SK-N-MC (cell line): ENCODE data around the gene C9orf152.

ENCODE experiments used
- DNase-seq: peaks from one replicate; pipeline ENCODE4 v3.0.0-alpha.2; 2011; ENCODE audit warnings: low read depth, low spot score
- H3K27ac ChIP-seq: fragments of 200-600 bp; sonication (generic); 2 replicates; pipeline ENCODE4 v1.5.1; 2016; ENCODE audit warnings: mixed run types
- H3K36me3 ChIP-seq: fragments of 200-600 bp; sonication (generic); 2 replicates; pipeline ENCODE4 v1.6.1; 2017; ENCODE audit warnings: antibody characterized with exemption, low read length, mixed read lengths; ENCODE audit not compliant: insufficient read depth
- H3K4me3 ChIP-seq: fragments of 200-600 bp; sonication (generic); 2 replicates; pipeline ENCODE4 v1.5.1; 2016
- H3K9ac ChIP-seq: fragments of 200-600 bp; sonication (generic); 2 replicates; pipeline ENCODE4 v1.8.0; 2017; ENCODE audit warnings: mixed run types, mixed read lengths; ENCODE audit not compliant: insufficient read length
- H3K9me3 ChIP-seq: fragments of 200-600 bp; sonication (generic); 2 replicates; pipeline ENCODE4 v1.6.1; 2017; ENCODE audit warnings: low read depth, mild to moderate bottlenecking, antibody characterized with exemption, low read length, moderate library complexity, mixed read lengths
- EZH2 ChIP-seq: fragments of 200-600 bp; sonication (generic); IDR thresholded peaks from one replicate; pipeline ENCODE4 v1.6.1; 2017; ENCODE audit warnings: antibody characterized with exemption
- FOXP2 ChIP-seq: optimal IDR thresholded peaks from 2 replicates; pipeline ENCODE3; 2011; ENCODE audit warnings: mild to moderate bottlenecking, moderate library complexity; ENCODE audit not compliant: insufficient read depth; ENCODE audit errors: extremely low read length, control extremely low read depth
- POLR2AphosphoS5 ChIP-seq: IDR thresholded peaks from 2 replicates; pipeline ENCODE4 v1.6.1; 2012; ENCODE audit warnings: mild to moderate bottlenecking, low read depth, low read length, borderline replicate concordance

The C9orf152 gene

GRCh38 chr9:110188991-110189390 is 19.0 kb downstream of the C9orf152 start:
- no peak overlapping the region for H3K9ac ChIP-seq
- no peak overlapping the region for H3K27ac ChIP-seq
- H3K36me3 ChIP-seq = no peaks in the 10 kb centered on the region
- no peaks in the 10 kb centered on the region for H3K9me3 ChIP-seq
- no peak overlapping the region for H3K4me3 ChIP-seq
- TF ChIP-seq POLR2AphosphoS5 (no peak), EZH2 (no peak), FOXP2 (no peak)
- no peak for DNase-seq

- Histone ChIP-seq H3K9me3 (no peaks in the 10 kb centered on the region), H3K9ac (no peak overlapping the region), H3K4me3 (no peak overlapping the region), H3K27ac (no peak overlapping the region), H3K36me3 (no peaks in the 10 kb centered on the region)
- DNase-seq = no peak
- TF ChIP-seq POLR2AphosphoS5 = no peak
- TF ChIP-seq FOXP2 = no peak
- no peak for TF ChIP-seq EZH2
Observed at GRCh38 chr9:110188101-110188500, 19.9 kb downstream of the C9orf152 start.

- TF ChIP-seq EZH2 (no peak), FOXP2 (no peak), POLR2AphosphoS5 (no peak)
- Histone ChIP-seq H3K36me3 (no peaks in the 10 kb centered on the region), H3K4me3 (no peak overlapping the region), H3K27ac (no peak overlapping the region), H3K9ac (no peak overlapping the region), H3K9me3 (no peaks in the 10 kb centered on the region)
- no peak for DNase-seq
Observed at GRCh38 chr9:110187126-110187525, 20.8 kb downstream of the C9orf152 start.

- no peak for DNase-seq
- TF ChIP-seq POLR2AphosphoS5 (no peak), EZH2 (no peak), FOXP2 (no peak)
- H3K4me3 ChIP-seq = no peak overlapping the region
- no peaks in the 10 kb centered on the region for H3K36me3 ChIP-seq
- no peaks in the 10 kb centered on the region for H3K9me3 ChIP-seq
- H3K9ac ChIP-seq = no peak overlapping the region
- H3K27ac ChIP-seq = no peak overlapping the region
Observed at GRCh38 chr9:110186254-110186653, 21.7 kb downstream of the C9orf152 start.

- DNase-seq = no peak
- no peak overlapping the region for H3K27ac ChIP-seq
- TF ChIP-seq EZH2 (no peak), POLR2AphosphoS5 (no peak), FOXP2 (no peak)
- H3K9ac ChIP-seq = no peak overlapping the region
- H3K36me3 ChIP-seq = no peaks in the 10 kb centered on the region
- no peak overlapping the region for H3K4me3 ChIP-seq
- no peaks in the 10 kb centered on the region for H3K9me3 ChIP-seq
Observed at GRCh38 chr9:110185806-110186205, 22.2 kb downstream of the C9orf152 start.

- no peaks in the 10 kb centered on the region for H3K9me3 ChIP-seq
- no peaks in the 10 kb centered on the region for H3K36me3 ChIP-seq
- TF ChIP-seq EZH2 = no peak
- no peak for TF ChIP-seq FOXP2
- H3K27ac ChIP-seq = no peak overlapping the region
- DNase-seq = peak; percentile 51
- no peak overlapping the region for H3K9ac ChIP-seq
- no peak overlapping the region for H3K4me3 ChIP-seq
Observed at GRCh38 chr9:110183208-110184145, 24.5 kb downstream of the C9orf152 start.

- H3K9ac ChIP-seq = no peak overlapping the region
- H3K4me3 ChIP-seq = no peak overlapping the region
- no peak for DNase-seq
- no peak overlapping the region for H3K27ac ChIP-seq
- H3K36me3 ChIP-seq = no peaks in the 10 kb centered on the region
- H3K9me3 ChIP-seq = no peaks in the 10 kb centered on the region
- TF ChIP-seq POLR2AphosphoS5 (no peak), EZH2 (no peak), FOXP2 (no peak)
Observed at GRCh38 chr9:110180511-110181434, 27.2 kb downstream of the C9orf152 start.

- H3K36me3 ChIP-seq = no peaks in the 10 kb centered on the region
- no peak for DNase-seq
- no peak overlapping the region for H3K4me3 ChIP-seq
- TF ChIP-seq FOXP2 (no peak), POLR2AphosphoS5 (no peak), EZH2 (no peak)
- no peak overlapping the region for H3K9ac ChIP-seq
- H3K9me3 ChIP-seq = no peaks in the 10 kb centered on the region
- no peak overlapping the region for H3K27ac ChIP-seq
Observed at GRCh38 chr9:110179734-110180133, 28.2 kb downstream of the C9orf152 start.
